ENCODE data around the gene CD72.

- TF ChIP-seq, protein P1, sequence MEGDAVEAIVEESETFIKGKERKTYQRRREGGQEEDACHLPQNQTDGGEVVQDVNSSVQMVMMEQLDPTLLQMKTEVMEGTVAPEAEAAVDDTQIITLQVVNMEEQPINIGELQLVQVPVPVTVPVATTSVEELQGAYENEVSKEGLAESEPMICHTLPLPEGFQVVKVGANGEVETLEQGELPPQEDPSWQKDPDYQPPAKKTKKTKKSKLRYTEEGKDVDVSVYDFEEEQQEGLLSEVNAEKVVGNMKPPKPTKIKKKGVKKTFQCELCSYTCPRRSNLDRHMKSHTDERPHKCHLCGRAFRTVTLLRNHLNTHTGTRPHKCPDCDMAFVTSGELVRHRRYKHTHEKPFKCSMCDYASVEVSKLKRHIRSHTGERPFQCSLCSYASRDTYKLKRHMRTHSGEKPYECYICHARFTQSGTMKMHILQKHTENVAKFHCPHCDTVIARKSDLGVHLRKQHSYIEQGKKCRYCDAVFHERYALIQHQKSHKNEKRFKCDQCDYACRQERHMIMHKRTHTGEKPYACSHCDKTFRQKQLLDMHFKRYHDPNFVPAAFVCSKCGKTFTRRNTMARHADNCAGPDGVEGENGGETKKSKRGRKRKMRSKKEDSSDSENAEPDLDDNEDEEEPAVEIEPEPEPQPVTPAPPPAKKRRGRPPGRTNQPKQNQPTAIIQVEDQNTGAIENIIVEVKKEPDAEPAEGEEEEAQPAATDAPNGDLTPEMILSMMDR (IDR thresholded peaks at IDR 0.05): no peak
- TF ChIP-seq EZH2phosphoT487 (IDR thresholded peaks at IDR 0.05): no peak
- no peak for TF ChIP-seq EZH2 (IDR thresholded peaks at IDR 0.05)
These were observed 43.6 kb upstream of the CD72 start for GRCh38 chr9:35661756-35662350.

Data from neural progenitor cell (in vitro differentiated cells).